Osteocyte (in vitro differentiated cells): ENCODE measurements around the gene PDC. TPM values are rescaled to one million over a fixed set of nuclear protein-coding genes. Genes with fewer than 3 reads are reported as not detected.

Source experiments
- DNase-seq: peaks from one replicate; pipeline ENCODE4 v3.0.0; 2021; ENCODE audit warnings: mixed read lengths; ENCODE audit not compliant: unreplicated experiment; ENCODE audit errors: extremely low spot score
- H3K27ac Mint-ChIP-seq: one replicate; pipeline ENCODE4 v1.8.0; 2021; ENCODE audit warnings: mild to moderate bottlenecking, mixed read lengths; ENCODE audit not compliant: unreplicated experiment
- H3K27me3 Mint-ChIP-seq: one replicate; pipeline ENCODE4 v1.8.0; 2021; ENCODE audit warnings: mixed read lengths; ENCODE audit not compliant: unreplicated experiment
- H3K36me3 Mint-ChIP-seq: one replicate; pipeline ENCODE4 v1.8.0; 2021; ENCODE audit warnings: mixed read lengths; ENCODE audit not compliant: unreplicated experiment
- H3K4me1 Mint-ChIP-seq: one replicate; pipeline ENCODE4 v1.8.0; 2021; ENCODE audit warnings: mixed read lengths; ENCODE audit not compliant: unreplicated experiment
- H3K4me3 Mint-ChIP-seq: one replicate; pipeline ENCODE4 v1.8.0; 2021; ENCODE audit warnings: mild to moderate bottlenecking, moderate library complexity, mixed read lengths; ENCODE audit not compliant: unreplicated experiment
- H3K9me3 Mint-ChIP-seq: one replicate; pipeline ENCODE4 v1.8.0; 2021; ENCODE audit warnings: mixed read lengths; ENCODE audit not compliant: unreplicated experiment
- total RNA-seq: library from RNA; stranded (reverse); gene quantifications from 2 replicates; pipeline ENCODE4 v1.2.1, GENCODE V29; 2021
- TF ChIP-seq, protein P1 (sequence below): fragments of 200-600 bp; sonication (generic); IDR thresholded peaks from 2 replicates; pipeline ENCODE4 v1.5.0; 2021; ENCODE audit warnings: antibody characterized with exemption, mild to moderate bottlenecking, moderate library complexity

PDC gene
- total RNA-seq, 1 donor from 2014 or later: not detected

DNA sequence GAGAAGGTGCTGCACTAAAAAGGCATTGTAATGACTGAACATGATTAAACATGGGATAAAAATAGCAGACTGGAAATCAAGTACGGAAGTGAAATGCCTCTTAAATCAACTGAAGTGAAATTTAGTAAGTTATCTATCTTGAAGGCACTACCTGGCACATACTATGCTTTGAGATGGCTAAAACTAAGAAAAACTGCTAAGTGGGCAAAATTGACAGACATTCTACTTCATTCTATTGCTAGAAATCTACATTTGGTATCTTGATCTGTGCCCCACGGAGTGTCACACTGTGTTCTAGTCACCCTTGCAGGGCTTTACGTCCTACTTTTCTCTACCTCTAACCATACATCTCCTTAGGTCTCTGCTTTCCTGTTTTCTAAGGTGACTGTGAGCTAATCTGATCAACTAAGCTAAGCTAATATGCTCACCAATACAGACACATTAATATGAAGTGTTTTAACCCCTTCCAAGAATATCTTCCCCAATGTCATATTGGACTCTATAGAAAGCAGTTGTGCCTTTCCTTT is 4.1 kb downstream of the PDC start:
- Mint-ChIP-seq H3K27me3 (no peaks in the 10 kb centered on the region), H3K36me3 (peaks cover 2% of the 10 kb centered on the region), H3K4me1 (no peaks in the 10 kb centered on the region), H3K9me3 (no peaks in the 10 kb centered on the region), H3K4me3 (no peak overlapping the region), H3K27ac (no peak overlapping the region)
- DNase-seq: no peak
- TF ChIP-seq, protein P1, sequence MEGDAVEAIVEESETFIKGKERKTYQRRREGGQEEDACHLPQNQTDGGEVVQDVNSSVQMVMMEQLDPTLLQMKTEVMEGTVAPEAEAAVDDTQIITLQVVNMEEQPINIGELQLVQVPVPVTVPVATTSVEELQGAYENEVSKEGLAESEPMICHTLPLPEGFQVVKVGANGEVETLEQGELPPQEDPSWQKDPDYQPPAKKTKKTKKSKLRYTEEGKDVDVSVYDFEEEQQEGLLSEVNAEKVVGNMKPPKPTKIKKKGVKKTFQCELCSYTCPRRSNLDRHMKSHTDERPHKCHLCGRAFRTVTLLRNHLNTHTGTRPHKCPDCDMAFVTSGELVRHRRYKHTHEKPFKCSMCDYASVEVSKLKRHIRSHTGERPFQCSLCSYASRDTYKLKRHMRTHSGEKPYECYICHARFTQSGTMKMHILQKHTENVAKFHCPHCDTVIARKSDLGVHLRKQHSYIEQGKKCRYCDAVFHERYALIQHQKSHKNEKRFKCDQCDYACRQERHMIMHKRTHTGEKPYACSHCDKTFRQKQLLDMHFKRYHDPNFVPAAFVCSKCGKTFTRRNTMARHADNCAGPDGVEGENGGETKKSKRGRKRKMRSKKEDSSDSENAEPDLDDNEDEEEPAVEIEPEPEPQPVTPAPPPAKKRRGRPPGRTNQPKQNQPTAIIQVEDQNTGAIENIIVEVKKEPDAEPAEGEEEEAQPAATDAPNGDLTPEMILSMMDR: no peak

DNA sequence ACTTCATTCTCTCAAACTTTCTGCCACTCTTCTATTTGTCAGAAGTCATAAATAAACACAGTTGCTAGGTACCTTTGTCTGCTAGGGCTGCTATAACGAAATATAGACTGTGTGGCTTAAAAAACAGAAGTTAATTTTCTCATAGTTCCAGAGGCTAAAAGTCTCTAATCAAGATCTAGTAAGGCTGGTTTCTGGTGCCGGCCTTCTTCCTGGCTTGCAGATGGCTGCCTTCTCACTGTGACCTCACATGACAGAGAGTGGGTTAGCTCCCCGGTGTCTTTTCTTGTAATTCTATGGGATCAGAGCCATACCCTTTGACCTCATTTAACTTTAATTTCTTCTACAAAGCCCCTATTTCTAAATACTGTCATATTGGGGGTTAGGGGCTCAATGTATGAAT is 5.9 kb downstream of the PDC start:
- TF ChIP-seq, protein P1: no peak
- no peak for DNase-seq
- Mint-ChIP-seq H3K27ac (no peak overlapping the region), H3K4me1 (no peaks in the 10 kb centered on the region), H3K27me3 (no peaks in the 10 kb centered on the region), H3K36me3 (no peaks in the 10 kb centered on the region), H3K4me3 (no peak overlapping the region), H3K9me3 (no peaks in the 10 kb centered on the region)

DNA sequence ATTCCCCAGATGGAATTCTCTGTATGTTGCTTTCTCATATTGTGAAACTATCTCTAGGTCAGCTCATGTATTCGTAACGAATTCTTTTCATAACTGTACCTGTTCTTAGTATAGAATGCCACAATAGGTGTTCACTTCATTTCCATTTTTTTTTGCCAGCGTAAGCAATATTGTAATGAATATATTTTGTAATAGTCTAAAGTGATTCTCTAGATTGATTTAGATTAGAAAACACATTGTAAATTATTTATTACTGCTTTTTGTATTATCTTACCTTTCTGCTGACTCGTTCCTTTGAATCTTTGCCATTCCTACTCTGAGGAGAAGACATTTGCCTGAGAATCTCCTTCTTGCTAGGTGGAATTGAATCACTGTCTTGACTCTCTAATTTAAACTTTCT is 14.8 kb downstream of the PDC start:
- DNase-seq: no peak
- no peaks in the 10 kb centered on the region for H3K9me3 Mint-ChIP-seq
- H3K36me3 Mint-ChIP-seq: no peaks in the 10 kb centered on the region
- H3K4me1 Mint-ChIP-seq: no peaks in the 10 kb centered on the region
- no peak overlapping the region for H3K27ac Mint-ChIP-seq
- H3K27me3 Mint-ChIP-seq: no peaks in the 10 kb centered on the region
- no peak overlapping the region for H3K4me3 Mint-ChIP-seq
- TF ChIP-seq, protein P1: no peak

DNA sequence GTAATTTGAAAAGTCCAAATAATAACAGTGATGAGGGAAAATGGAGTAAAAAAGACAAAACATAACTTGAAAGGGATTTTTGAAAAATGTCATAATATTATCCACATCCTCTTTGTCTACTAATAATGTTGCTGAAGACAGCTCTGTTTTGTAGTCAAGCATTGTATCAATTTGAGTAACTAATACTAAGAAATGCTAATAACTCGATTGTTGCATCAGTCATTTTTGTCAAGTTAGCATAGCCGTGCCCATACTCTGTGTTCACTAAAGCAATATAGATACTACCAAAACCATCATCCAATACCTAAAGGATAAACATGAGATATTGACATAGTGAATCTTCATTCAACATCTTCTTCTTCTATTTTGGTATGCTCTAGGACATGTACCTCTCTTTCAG is 17.3 kb downstream of the PDC start:
- no peak overlapping the region for H3K27ac Mint-ChIP-seq
- TF ChIP-seq, protein P1: no peak

DNA sequence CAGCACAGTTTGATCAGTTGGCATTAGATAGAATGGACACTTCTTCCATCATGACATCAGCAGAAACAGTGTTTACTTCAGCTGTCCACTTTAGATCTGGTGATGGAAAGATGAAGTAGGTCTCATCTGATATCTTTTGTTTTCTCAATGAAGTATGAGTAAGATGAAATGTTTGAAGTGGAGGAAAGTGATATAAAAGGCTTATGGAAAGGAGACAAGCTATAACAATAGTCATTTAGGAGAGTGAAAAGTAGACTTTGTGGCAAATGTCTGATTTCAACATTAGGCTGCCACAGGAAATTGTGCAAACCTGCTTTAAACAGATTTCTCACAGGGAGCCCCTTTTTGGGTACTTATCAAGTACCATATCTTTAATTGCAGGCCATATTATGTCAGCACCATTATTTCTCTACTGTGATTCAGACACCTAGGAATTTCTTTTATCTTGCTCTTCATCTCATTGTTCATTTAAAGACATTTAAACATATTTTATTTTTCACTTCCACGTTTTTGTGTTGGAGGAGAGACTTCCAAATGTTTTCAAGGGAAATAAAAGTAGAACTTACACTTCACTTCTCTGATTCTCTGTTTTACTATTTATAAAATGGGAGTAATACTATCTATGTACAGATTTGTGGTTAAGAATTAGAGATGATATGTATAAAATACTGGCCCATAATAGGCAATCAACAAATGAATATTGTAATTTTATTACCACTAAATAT is 18.1 kb downstream of the PDC start:
- no peak for DNase-seq
- Mint-ChIP-seq H3K27ac (no peak overlapping the region), H3K9me3 (no peaks in the 10 kb centered on the region), H3K36me3 (no peaks in the 10 kb centered on the region), H3K27me3 (no peaks in the 10 kb centered on the region), H3K4me1 (no peaks in the 10 kb centered on the region), H3K4me3 (no peak overlapping the region)
- TF ChIP-seq, protein P1: no peak

More for the DNA sequence above, 17.3 kb downstream of the PDC start:
- H3K36me3 Mint-ChIP-seq: no peaks in the 10 kb centered on the region
- no peak overlapping the region for H3K4me3 Mint-ChIP-seq
- no peaks in the 10 kb centered on the region for H3K9me3 Mint-ChIP-seq
- H3K27me3 Mint-ChIP-seq: no peaks in the 10 kb centered on the region
- no peaks in the 10 kb centered on the region for H3K4me1 Mint-ChIP-seq
- no peak for DNase-seq
